Thymus (tissue), 11 donors: Measurements from ENCODE around the gene OR52D1. TPM values are rescaled to one million over a fixed set of nuclear protein-coding genes. Genes with fewer than 3 reads are reported as not detected.

Experiments used
- DNase-seq, 9 donors: peaks; one replicate each; pipeline ENCODE4 v3.0.0-alpha.2; 2013; ENCODE audit warnings: low spot score in 9 of 9, low read depth in 6 of 9, missing footprints in 1 of 9
- H3K27ac ChIP-seq, 2 donors: one replicate each; pipeline ENCODE4 v1.5.1; 2013; ENCODE audit warnings: control low read depth in 1 of 2, low read depth in 1 of 2, low read length in 1 of 2, mild to moderate bottlenecking in 1 of 2, moderate library complexity in 1 of 2
- H3K27me3 ChIP-seq, 2 donors: one replicate each; pipeline ENCODE4 v1.5.1; 2013; ENCODE audit warnings: low read length in 1 of 2; ENCODE audit not compliant: control insufficient read depth in 2 of 2, insufficient read depth in 1 of 2
- H3K36me3 ChIP-seq, 2 donors: one replicate each; pipeline ENCODE4 v1.5.1; 2013; ENCODE audit warnings: low read length in 1 of 2, mild to moderate bottlenecking in 1 of 2, moderate library complexity in 1 of 2; ENCODE audit not compliant: control insufficient read depth in 2 of 2, insufficient read depth in 2 of 2
- H3K4me1 ChIP-seq, 2 donors: one replicate each; pipeline ENCODE4 v1.5.1; 2013; ENCODE audit warnings: low read length in 2 of 2; ENCODE audit not compliant: control insufficient read depth in 2 of 2, insufficient read depth in 2 of 2
- H3K4me3 ChIP-seq, 2 donors: one replicate each; pipeline ENCODE4 v1.5.1; 2013; ENCODE audit warnings: low read length in 2 of 2, control low read depth in 1 of 2, mild to moderate bottlenecking in 1 of 2
- H3K9me3 ChIP-seq, 2 donors: one replicate each; pipeline ENCODE4 v1.5.1; 2013; ENCODE audit warnings: low read length in 1 of 2, mild to moderate bottlenecking in 1 of 2; ENCODE audit not compliant: control insufficient read depth in 2 of 2, insufficient read depth in 1 of 2
- WGBS: extraction: QIAGEN DNeasy Blood & Tissue Kit; methylation state at CpG from one replicate; pipeline ENCODE4 v1.1.7; 2013; 5-methylcytosine and 5-hydroxymethylcytosine counted together
- polyA plus RNA-seq: library from polyadenylated mRNA; stranded (reverse); fragments of 200-250 nt; gene quantifications from one replicate; pipeline ENCODE4 v1.2.3, GENCODE V29; 2013
- total RNA-seq: library from RNA; stranded (reverse); fragments of 120-200 nt; gene quantifications from one replicate; pipeline ENCODE4 v1.2.4, GENCODE V29; 2013
- donor health status: healthy.

OR52D1 gene
- total and polyA plus RNA-seq, 2 donors, result not detected

DNA sequence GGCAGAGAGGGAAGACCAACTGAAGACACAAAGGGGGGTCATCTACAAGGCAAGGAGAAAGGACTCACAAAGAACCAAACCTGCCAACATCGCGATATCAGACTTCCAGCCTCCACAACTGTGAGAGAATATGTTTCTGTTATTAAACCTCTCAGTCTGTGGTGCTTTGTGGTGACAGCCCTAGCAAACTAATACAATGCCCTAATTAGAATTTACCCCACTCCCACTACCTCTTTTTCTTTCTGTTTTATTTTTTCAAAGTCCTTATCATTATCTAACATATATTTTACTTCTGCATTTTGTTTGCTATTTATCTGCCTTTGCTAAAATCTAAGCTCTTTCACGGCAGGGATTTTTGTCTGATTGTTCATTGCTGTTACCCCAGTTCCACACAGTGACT lies 2.5 kb upstream of the OR52D1 start:
- no peak overlapping the region for H3K27ac ChIP-seq
- no peaks in the 10 kb centered on the region for H3K9me3 ChIP-seq
- H3K27me3 ChIP-seq, result no peaks in the 10 kb centered on the region
- no peaks in the 10 kb centered on the region for H3K4me1 ChIP-seq
- no peak for DNase-seq
- 65% methylated on average over 3 of the region's 3 CpGs for WGBS
- no peaks in the 10 kb centered on the region for H3K36me3 ChIP-seq
- no peak overlapping the region for H3K4me3 ChIP-seq

- no peak overlapping the region for H3K27ac ChIP-seq
- no peak overlapping the region for H3K4me3 ChIP-seq
- H3K9me3 ChIP-seq, result no peaks in the 10 kb centered on the region
- DNase-seq, result no peak
- WGBS, result 78% methylated on average over 3 of the region's 3 CpGs
- no peaks in the 10 kb centered on the region for H3K27me3 ChIP-seq
- H3K4me1 ChIP-seq, result no peaks in the 10 kb centered on the region
- no peaks in the 10 kb centered on the region for H3K36me3 ChIP-seq
Observed at GRCh38 chr11:5486421-5486820, 2.1 kb upstream of the OR52D1 start.

- H3K36me3 ChIP-seq, result no peaks in the 10 kb centered on the region
- no peak overlapping the region for H3K27ac ChIP-seq
- no peaks in the 10 kb centered on the region for H3K9me3 ChIP-seq
- no peaks in the 10 kb centered on the region for H3K4me1 ChIP-seq
- H3K4me3 ChIP-seq, result no peak overlapping the region
- DNase-seq, result no peak
- no peaks in the 10 kb centered on the region for H3K27me3 ChIP-seq
- WGBS, result 97% methylated on average over 4 of the region's 4 CpGs
Observed at GRCh38 chr11:5488798-5489399, 414 bp downstream of the OR52D1 start.

DNA sequence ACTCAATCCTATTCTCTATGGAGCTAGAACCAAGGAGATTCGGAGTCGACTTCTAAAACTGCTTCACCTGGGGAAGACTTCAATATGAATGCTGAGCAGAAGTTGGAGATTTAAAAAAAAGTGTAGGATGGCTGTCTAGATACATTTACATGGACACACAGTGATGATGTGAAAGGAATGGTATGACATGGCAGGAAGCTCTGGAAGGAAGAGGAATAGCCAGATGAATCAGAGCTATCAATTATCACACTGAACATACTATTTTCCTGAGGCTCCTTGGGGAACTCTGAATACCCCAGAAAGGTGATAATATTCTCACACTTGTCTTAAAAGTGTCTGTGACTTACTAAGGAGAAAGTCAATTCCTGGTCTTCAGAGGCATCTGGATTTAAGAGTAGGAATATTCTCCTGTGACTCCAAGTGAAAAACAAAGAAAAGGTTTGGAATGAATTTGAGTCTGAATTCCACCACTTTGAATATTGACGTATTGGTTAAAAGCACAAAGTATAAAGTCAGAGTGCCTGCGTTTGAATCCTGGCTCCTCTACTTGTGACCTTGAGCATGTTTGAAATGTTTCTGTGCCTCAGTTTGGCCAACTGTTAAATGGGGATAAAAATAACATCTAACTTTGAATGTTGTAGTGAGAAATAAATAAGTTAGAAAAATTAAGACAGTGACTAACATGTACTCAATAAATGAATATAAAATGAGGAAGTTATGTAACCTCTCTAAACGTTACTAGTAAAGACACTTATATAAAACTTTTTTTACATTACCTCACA lies 1.3 kb downstream of the OR52D1 start:
- no peaks in the 10 kb centered on the region for H3K36me3 ChIP-seq
- H3K9me3 ChIP-seq, result no peaks in the 10 kb centered on the region
- DNase-seq, result no peak
- H3K27ac ChIP-seq, result no peak overlapping the region
- no peaks in the 10 kb centered on the region for H3K4me1 ChIP-seq
- no peak overlapping the region for H3K4me3 ChIP-seq
- no peaks in the 10 kb centered on the region for H3K27me3 ChIP-seq
- WGBS, result 57% methylated on average over 5 of the region's 5 CpGs

DNA sequence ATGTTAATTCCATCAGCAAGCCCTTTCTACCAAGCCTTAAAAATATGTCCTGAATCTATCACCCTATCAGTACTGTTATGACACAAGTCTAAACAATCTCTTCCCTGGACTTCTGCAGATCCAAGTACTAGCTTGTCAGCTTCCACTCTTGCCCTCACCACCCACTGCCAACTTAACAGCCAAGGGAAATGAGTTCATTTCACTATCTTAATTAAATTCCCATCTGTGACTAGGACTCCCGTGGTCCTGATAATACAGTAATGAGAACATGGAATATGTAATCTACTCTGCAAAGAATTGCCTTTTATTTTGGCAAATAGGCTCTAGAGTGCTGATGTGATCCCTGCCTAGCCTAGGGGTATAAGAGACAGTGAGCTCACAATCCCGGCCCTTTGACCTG lies 11.2 kb downstream of the OR52D1 start:
- no peak for DNase-seq
- Histone ChIP-seq H3K4me1 (no peaks in the 10 kb centered on the region), H3K4me3 (no peak overlapping the region), H3K36me3 (no peaks in the 10 kb centered on the region), H3K27me3 (no peaks in the 10 kb centered on the region), H3K9me3 (no peaks in the 10 kb centered on the region), H3K27ac (no peak overlapping the region)
- 93% methylated on average over 2 of the region's 2 CpGs for WGBS

- Histone ChIP-seq H3K27ac (no peak overlapping the region), H3K9me3 (no peaks in the 10 kb centered on the region), H3K27me3 (no peaks in the 10 kb centered on the region), H3K36me3 (no peaks in the 10 kb centered on the region), H3K4me3 (no peak overlapping the region), H3K4me1 (no peaks in the 10 kb centered on the region)
- no peak for DNase-seq
- 88% methylated on average over 6 of the region's 6 CpGs for WGBS
Observed at GRCh38 chr11:5500393-5500801, 11.9 kb downstream of the OR52D1 start.

DNA sequence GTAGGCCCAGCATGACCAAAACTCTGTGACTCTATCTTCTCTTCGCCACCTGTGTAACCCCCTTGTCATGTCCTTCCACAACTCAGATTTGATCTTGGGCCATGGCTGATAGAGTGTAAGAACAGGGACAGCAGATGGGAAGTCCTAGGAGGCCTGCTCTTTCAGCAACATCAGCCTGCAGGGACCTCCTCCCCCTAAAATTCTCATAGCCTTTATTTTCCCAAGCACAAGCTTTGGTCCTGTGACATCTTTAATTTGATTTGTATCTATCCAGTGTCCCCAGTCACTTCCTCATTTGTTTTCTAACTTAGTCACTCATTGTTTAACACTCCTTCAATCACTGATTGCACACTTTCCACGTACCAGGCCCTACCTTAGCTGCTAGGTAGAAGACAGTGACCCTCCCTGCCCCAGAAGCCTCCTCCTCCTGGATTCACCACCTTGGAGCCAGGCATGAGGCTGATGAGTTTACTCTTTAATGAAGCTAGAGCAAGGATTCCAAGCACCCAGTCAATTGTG lies 16.0 kb downstream of the OR52D1 start:
- no peak overlapping the region for H3K4me3 ChIP-seq
- no peaks in the 10 kb centered on the region for H3K9me3 ChIP-seq
- no peak for DNase-seq
- no peak overlapping the region for H3K27ac ChIP-seq
- H3K4me1 ChIP-seq, result no peaks in the 10 kb centered on the region
- no peaks in the 10 kb centered on the region for H3K27me3 ChIP-seq
- WGBS, result 88% methylated on average over 2 of the region's 2 CpGs
- no peaks in the 10 kb centered on the region for H3K36me3 ChIP-seq

DNA sequence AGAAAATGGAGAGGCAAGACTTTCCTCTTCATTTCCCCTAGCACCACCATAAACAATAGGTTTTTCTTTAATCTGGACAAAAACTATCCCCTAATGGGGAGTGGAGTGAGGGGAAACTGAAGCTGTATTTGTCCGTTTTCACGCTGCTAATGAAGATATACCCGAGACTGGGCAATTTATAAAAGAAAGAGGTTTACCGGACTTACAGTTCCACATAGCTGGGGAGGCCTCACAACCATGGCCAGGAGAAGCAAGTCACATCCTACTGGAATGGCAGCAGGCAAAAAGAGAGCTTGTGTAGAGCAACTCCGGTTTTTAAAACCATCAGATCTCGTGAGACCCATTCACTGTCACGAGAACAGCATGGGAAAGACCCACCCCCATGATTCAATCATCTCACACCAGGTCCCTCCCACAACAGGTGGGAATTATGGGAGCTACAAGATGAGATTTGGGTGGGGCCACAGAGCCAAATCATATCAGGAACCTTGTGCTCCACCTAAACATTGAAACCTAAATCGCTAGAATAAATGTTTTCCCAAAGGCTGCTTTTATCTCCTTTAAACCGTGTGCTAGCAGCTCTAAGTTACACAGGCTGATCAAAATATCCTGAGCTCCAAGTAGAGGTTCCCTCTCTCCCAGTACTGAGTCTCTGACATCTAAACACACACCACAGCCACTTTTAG lies 17.0 kb downstream of the OR52D1 start:
- Histone ChIP-seq H3K36me3 (no peaks in the 10 kb centered on the region), H3K9me3 (no peaks in the 10 kb centered on the region), H3K27me3 (no peaks in the 10 kb centered on the region), H3K27ac (no peak overlapping the region), H3K4me3 (no peak overlapping the region), H3K4me1 (no peaks in the 10 kb centered on the region)
- DNase-seq, result no peak
- 96% methylated on average over 9 of the region's 9 CpGs for WGBS
